Peyer's patch (tissue), 4 donors: ENCODE measurements around the gene BEND4.

Experiments
- CTCF ChIP-seq, 6 experiments: fragments of 450-650 bp in 4 of 6; fragments of 200-600 bp in 2 of 6; sonication (generic) in 1 of 6; IDR thresholded peaks; one replicate each; pipeline ENCODE4 v1.5.1; 2017 to 2019; ENCODE audit warnings: antibody characterized with exemption in 6 of 6, mild to moderate bottlenecking in 3 of 6, moderate library complexity in 1 of 6
- POLR2A ChIP-seq, 2 donors: fragments of 450-650 bp; IDR thresholded peaks; one replicate each; pipeline ENCODE4 v1.5.1; 2017; ENCODE audit warnings: antibody characterized with exemption in 2 of 2, mild to moderate bottlenecking in 2 of 2, moderate library complexity in 2 of 2

GRCh38 chr4:42123071-42123644, 29.3 kb downstream of the BEND4 start:
- no peak for TF ChIP-seq CTCF (IDR thresholded peaks at IDR 0.05)
- no peak for TF ChIP-seq POLR2A (IDR thresholded peaks at IDR 0.05)
